ENCODE results near the gene OLFM2.

DNA sequence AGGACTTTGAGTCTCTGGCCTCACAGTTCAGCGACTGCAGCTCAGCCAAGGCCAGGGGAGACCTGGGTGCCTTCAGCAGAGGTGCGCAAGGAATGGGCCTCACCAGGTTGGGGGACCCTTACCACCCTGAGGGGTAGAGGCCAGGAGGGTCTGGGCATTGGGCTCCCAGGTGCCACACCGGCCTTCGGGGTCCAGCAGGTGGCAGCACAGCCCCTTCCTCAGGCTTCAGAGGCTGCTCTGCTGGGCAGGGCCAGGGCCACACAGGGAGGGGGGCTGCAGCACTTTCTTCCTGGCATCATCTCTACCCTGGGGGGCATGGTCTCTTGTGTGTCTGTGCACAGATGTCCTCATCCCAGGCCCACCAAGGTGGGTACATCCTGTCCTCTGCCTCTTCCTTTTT, 88.3 kb downstream of the OLFM2 start:
- TF ChIP-seq, protein P1, sequence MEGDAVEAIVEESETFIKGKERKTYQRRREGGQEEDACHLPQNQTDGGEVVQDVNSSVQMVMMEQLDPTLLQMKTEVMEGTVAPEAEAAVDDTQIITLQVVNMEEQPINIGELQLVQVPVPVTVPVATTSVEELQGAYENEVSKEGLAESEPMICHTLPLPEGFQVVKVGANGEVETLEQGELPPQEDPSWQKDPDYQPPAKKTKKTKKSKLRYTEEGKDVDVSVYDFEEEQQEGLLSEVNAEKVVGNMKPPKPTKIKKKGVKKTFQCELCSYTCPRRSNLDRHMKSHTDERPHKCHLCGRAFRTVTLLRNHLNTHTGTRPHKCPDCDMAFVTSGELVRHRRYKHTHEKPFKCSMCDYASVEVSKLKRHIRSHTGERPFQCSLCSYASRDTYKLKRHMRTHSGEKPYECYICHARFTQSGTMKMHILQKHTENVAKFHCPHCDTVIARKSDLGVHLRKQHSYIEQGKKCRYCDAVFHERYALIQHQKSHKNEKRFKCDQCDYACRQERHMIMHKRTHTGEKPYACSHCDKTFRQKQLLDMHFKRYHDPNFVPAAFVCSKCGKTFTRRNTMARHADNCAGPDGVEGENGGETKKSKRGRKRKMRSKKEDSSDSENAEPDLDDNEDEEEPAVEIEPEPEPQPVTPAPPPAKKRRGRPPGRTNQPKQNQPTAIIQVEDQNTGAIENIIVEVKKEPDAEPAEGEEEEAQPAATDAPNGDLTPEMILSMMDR (IDR thresholded peaks at IDR 0.05) = peak; percentile 15 to 24
- TF ChIP-seq EP300 (IDR thresholded peaks at IDR 0.05) = no peak

Measured in suprapubic skin (tissue), 3 donors.